Right lung (tissue), 5 donors: ENCODE data around the gene RBKS. TPM values are rescaled to one million over a fixed set of nuclear protein-coding genes. Genes with fewer than 3 reads are reported as not detected.
"Not testable (repeated sequence)": the region's sequence is repeated elsewhere in the genome, so short reads cannot be mapped to it uniquely, and the experiment has no call there.

Source experiments
- DNase-seq, 2 donors: peaks; one replicate each; pipeline ENCODE4 v3.0.0-alpha.2; 2013
- polyA plus RNA-seq, 5 donors: library from polyadenylated mRNA; unstranded; fragments of 120-200 nt; gene quantifications; one replicate each; pipeline versions ENCODE4 v1.2.1 to v1.2.3, GENCODE V29; 2013; ENCODE audit warnings: inconsistent platforms in 1 of 5, low replicate concordance in 1 of 5; ENCODE audit not compliant: insufficient read length in 5 of 5, insufficient read depth in 1 of 5

The RBKS gene
- polyA plus RNA-seq, 5 donors, result 1.9 to 2.9 (median 2.1) TPM

GRCh38 chr2:27907547-27907946, 17.4 kb upstream of the RBKS start:
- no peak for DNase-seq

- no peak for DNase-seq
Measured at GRCh38 chr2:27906074-27906473, 15.9 kb upstream of the RBKS start.

GRCh38 chr2:27904405-27904665, 14.1 kb upstream of the RBKS start:
- no peak for DNase-seq

GRCh38 chr2:27903649-27904404, 13.6 kb upstream of the RBKS start:
- DNase-seq, result no peak

- DNase-seq, result peak in 1 of 2 donors; percentile 6
Measured at GRCh38 chr2:27903018-27903417, 12.8 kb upstream of the RBKS start.

- DNase-seq, result no peak
Measured at GRCh38 chr2:27902098-27902497, 11.9 kb upstream of the RBKS start.

GRCh38 chr2:27901234-27901633, 11.0 kb upstream of the RBKS start:
- no peak for DNase-seq

- DNase-seq, result no peak
Measured at GRCh38 chr2:27897717-27898116, 7.5 kb upstream of the RBKS start.

GRCh38 chr2:27893006-27893405, 2.8 kb upstream of the RBKS start:
- DNase-seq, result no peak

GRCh38 chr2:27891673-27892105, 1.5 kb upstream of the RBKS start:
- DNase-seq, result no peak

GRCh38 chr2:27890924-27891672, 911 bp upstream of the RBKS start:
- DNase-seq, result peak; percentile 65 to 74

- no peak for DNase-seq
Measured at GRCh38 chr2:27889774-27890145, 427 bp downstream of the RBKS start.

GRCh38 chr2:27888790-27889189, 1.4 kb downstream of the RBKS start:
- DNase-seq, result no peak

GRCh38 chr2:27887830-27888229, 2.4 kb downstream of the RBKS start:
- DNase-seq, result no peak

GRCh38 chr2:27887111-27887510, 3.1 kb downstream of the RBKS start:
- no peak for DNase-seq

- no peak for DNase-seq
Measured at GRCh38 chr2:27886322-27886721, 3.9 kb downstream of the RBKS start.

- no peak for DNase-seq
Measured at GRCh38 chr2:27885661-27886060, 4.5 kb downstream of the RBKS start.

GRCh38 chr2:27885234-27885633, 5.0 kb downstream of the RBKS start:
- no peak for DNase-seq

- no peak for DNase-seq
Measured at GRCh38 chr2:27884601-27885000, 5.6 kb downstream of the RBKS start.

GRCh38 chr2:27882584-27882922, 7.6 kb downstream of the RBKS start:
- DNase-seq, result not testable (repeated sequence)

GRCh38 chr2:27881815-27882583, 8.2 kb downstream of the RBKS start:
- DNase-seq, result not testable (repeated sequence)

GRCh38 chr2:27878825-27879224, 11.4 kb downstream of the RBKS start:
- no peak for DNase-seq
